Stomach (tissue), 9 donors: Measurements from ENCODE around the gene PKDCC. TPM values are rescaled to one million over a fixed set of nuclear protein-coding genes. Genes with fewer than 3 reads are reported as not detected.

Source experiments
- DNase-seq, 2 donors: peaks; one replicate each; pipeline versions ENCODE4 v3.0.0 to v3.0.0-alpha.2; 2013 to 2019
- H3K27ac ChIP-seq, 5 donors: fragments of 200-600 bp in 4 of 5; sonication (generic) in 4 of 5; one replicate each; pipeline ENCODE4 v1.5.1; 2013 to 2019; ENCODE audit warnings: mild to moderate bottlenecking in 1 of 5, moderate library complexity in 1 of 5
- H3K27me3 ChIP-seq, 3 donors: fragments of 200-600 bp; sonication (generic); one replicate each; pipeline ENCODE4 v1.5.1; 2017 to 2019; ENCODE audit warnings: mixed run types in 1 of 3
- H3K36me3 ChIP-seq, 4 donors: fragments of 200-600 bp; sonication (generic); 1 replicate in 3 of 4; 2 replicates in 1 of 4; pipeline ENCODE4 v1.5.1; 2016 to 2019
- H3K4me1 ChIP-seq, 4 donors: fragments of 200-600 bp; sonication (generic); one replicate each; pipeline ENCODE4 v1.5.1; 2016 to 2019
- H3K4me3 ChIP-seq, 4 donors: fragments of 200-600 bp; sonication (generic) in 3 of 4; one replicate each; pipeline ENCODE4 v1.5.1; 2016 to 2019; ENCODE audit warnings: mild to moderate bottlenecking in 1 of 4
- H3K9me3 ChIP-seq, 4 donors: fragments of 200-600 bp; sonication (generic); one replicate each; pipeline ENCODE4 v1.5.1; 2016 to 2019
- CTCF ChIP-seq, 7 experiments: fragments of 450-650 bp in 4 of 7; fragments of 200-600 bp in 3 of 7; sonication (generic) in 3 of 7; IDR thresholded peaks; one replicate each; pipeline ENCODE4 v1.5.1; 2016 to 2019; ENCODE audit warnings: antibody characterized with exemption in 7 of 7, control low read depth in 2 of 7, mild to moderate bottlenecking in 1 of 7
- EP300 ChIP-seq: sonication (generic); formaldehyde crosslinking; IDR thresholded peaks from one replicate; pipeline ENCODE4 v1.6.1; 2017; ENCODE audit warnings: antibody characterized with exemption
- POLR2A ChIP-seq, 4 donors: fragments of 450-650 bp; IDR thresholded peaks; one replicate each; pipeline ENCODE4 v1.6.1; 2016; ENCODE audit warnings: antibody characterized with exemption in 4 of 4, control low read depth in 2 of 4, mild to moderate bottlenecking in 1 of 4, moderate library complexity in 1 of 4
- POLR2AphosphoS5 ChIP-seq, 3 donors: sonication (generic); formaldehyde crosslinking; IDR thresholded peaks; one replicate each; pipeline ENCODE4 v1.6.1; 2016; ENCODE audit warnings: antibody characterized with exemption in 3 of 3
- WGBS, 5 donors: extraction: QIAGEN DNeasy Blood & Tissue Kit in 3 of 5; methylation state at CpG; one replicate each; pipeline versions ENCODE4 v1.1.5 to v1.1.7; 2013 to 2018; 5-methylcytosine and 5-hydroxymethylcytosine counted together
- intact Hi-C: fragments of 100-400 bp; cut with DNase I; formaldehyde crosslinking; loops from one replicate; pipeline ENCODE4 v1.15.1; 2023; ENCODE audit warnings: low total_unique reads
- polyA plus RNA-seq, 3 donors: library from polyadenylated mRNA; stranded (reverse); fragments of 200-250 nt; gene quantifications; one replicate each; pipeline ENCODE4 v1.2.3, GENCODE V29; 2013
- total RNA-seq, 5 donors: library from RNA; depleted of rRNA; stranded (reverse); fragments of >200 nt; gene quantifications; one replicate each; pipeline versions ENCODE4 v1.1.0 to v1.2.3, GENCODE V29; 2014 to 2016
- donor health status: healthy with polysubstance abuse.
- donor health status: Bipolar disorder and iron deficiency.
- donor health status: healthy.

Gene PKDCC
- total and polyA plus RNA-seq, 8 donors, result 15.4 to 176 (median 50.9) TPM

GRCh38 chr2:42042631-42043355, 5.0 kb upstream of the PKDCC start:
- no peak for DNase-seq
- no peak for TF ChIP-seq POLR2A (IDR thresholded peaks at IDR 0.05)
- no peak for TF ChIP-seq CTCF (IDR thresholded peaks at IDR 0.05)
- TF ChIP-seq POLR2AphosphoS5 (IDR thresholded peaks at IDR 0.05), result no peak
- no peak for TF ChIP-seq EP300
- H3K4me1 ChIP-seq, result peaks cover 13 to 24% (median 20%) of the 10 kb centered on the region in 4 donors
- peaks cover 0 to 33% (median 8%) of the 10 kb centered on the region in 3 donors for H3K27me3 ChIP-seq
- no peaks in the 10 kb centered on the region for H3K9me3 ChIP-seq
- WGBS, 5 donors, result 89 to 93% (median 89%) methylated on average over 11 of the region's 11 CpGs
- intact Hi-C loops, result no loop called here
- no peaks in the 10 kb centered on the region for H3K36me3 ChIP-seq
- no peak overlapping the region for H3K4me3 ChIP-seq
- no peak overlapping the region for H3K27ac ChIP-seq

- 87 to 94% (median 90%) methylated on average over 3 of the region's 3 CpGs for WGBS, 5 donors
- intact Hi-C loops, result no loop called here
- no peak for DNase-seq
- no peak overlapping the region for H3K27ac ChIP-seq
- no peaks in the 10 kb centered on the region for H3K9me3 ChIP-seq
- peaks cover 0 to 38% (median 12%) of the 10 kb centered on the region in 3 donors for H3K27me3 ChIP-seq
- peaks cover 13 to 29% (median 24%) of the 10 kb centered on the region in 4 donors for H3K4me1 ChIP-seq
- no peak for TF ChIP-seq POLR2AphosphoS5 (IDR thresholded peaks at IDR 0.05)
- no peak overlapping the region for H3K4me3 ChIP-seq
- H3K36me3 ChIP-seq, result no peaks in the 10 kb centered on the region
These were observed 3.9 kb upstream of the PKDCC start for GRCh38 chr2:42043789-42044394.

GRCh38 chr2:42044939-42045338, 2.9 kb upstream of the PKDCC start:
- no peak for DNase-seq
- no peaks in the 10 kb centered on the region for H3K9me3 ChIP-seq
- H3K36me3 ChIP-seq, result no peaks in the 10 kb centered on the region
- WGBS, 5 donors, result 57 to 90% (median 75%) methylated on average over 1 of the region's 1 CpG
- H3K4me3 ChIP-seq, result no peak overlapping the region
- H3K27ac ChIP-seq, result peak overlapping the region in 1 of 5 donors; percentile 90
- intact Hi-C loops, result no loop called here
- H3K4me1 ChIP-seq, result peaks cover 13 to 39% (median 34%) of the 10 kb centered on the region in 4 donors
- no peak for TF ChIP-seq POLR2A (IDR thresholded peaks at IDR 0.05)
- TF ChIP-seq POLR2AphosphoS5 (IDR thresholded peaks at IDR 0.05), result no peak
- TF ChIP-seq EP300, result no peak
- no peak for TF ChIP-seq CTCF (IDR thresholded peaks at IDR 0.05)
- H3K27me3 ChIP-seq, result peaks cover 0 to 43% (median 12%) of the 10 kb centered on the region in 3 donors

GRCh38 chr2:42045352-42045751, 2.5 kb upstream of the PKDCC start:
- Histone ChIP-seq H3K9me3 (no peaks in the 10 kb centered on the region), H3K27me3 (peaks cover 0 to 43% (median 12%) of the 10 kb centered on the region in 3 donors), H3K4me1 (peaks cover 14 to 42% (median 36%) of the 10 kb centered on the region in 4 donors), H3K27ac (peak overlapping the region in 1 of 5 donors; percentile 90), H3K4me3 (no peak overlapping the region), H3K36me3 (no peaks in the 10 kb centered on the region)
- intact Hi-C loops, result no loop called here
- TF ChIP-seq POLR2AphosphoS5 (IDR thresholded peaks at IDR 0.05) (no peak), EP300 (no peak), CTCF (IDR thresholded peaks at IDR 0.05) (no peak), POLR2A (IDR thresholded peaks at IDR 0.05) (no peak)
- WGBS, 5 donors, result 61 to 83% (median 75%) methylated on average over 3 of the region's 3 CpGs
- no peak for DNase-seq
